ENCODE measurements around the gene NELL1. TPM values are rescaled to one million over a fixed set of nuclear protein-coding genes. Genes with fewer than 3 reads are reported as not detected.

NELL1 gene
- total RNA-seq, 4 donors from 2014 or later = not detected

- Histone ChIP-seq H3K27ac (no peak overlapping the region), H3K4me1 (no peaks in the 10 kb centered on the region), H3K36me3 (no peaks in the 10 kb centered on the region), H3K4me3 (replicated peaks in 1 of 3) (no peak overlapping the region), H3K27me3 (no peaks in the 10 kb centered on the region), H3K9me3 (no peaks in the 10 kb centered on the region)
- DNase-seq = no peak
- intact Hi-C loops (cut with DNase I) = no loop called here
- WGBS, 2 donors = 79 to 83% methylated on average over 2 of the region's 2 CpGs
- no peak for TF ChIP-seq POLR2A (IDR thresholded peaks at IDR 0.05)
- TF ChIP-seq CTCF (IDR thresholded peaks at IDR 0.05) = no peak
Observed at GRCh38 chr11:21037850-21038249, 368.5 kb downstream of the NELL1 start.

GRCh38 chr11:21038801-21039200 lies 369.4 kb downstream of the NELL1 start:
- intact Hi-C loops (cut with DNase I) = no loop called here
- H3K9me3 ChIP-seq = no peaks in the 10 kb centered on the region
- TF ChIP-seq CTCF (IDR thresholded peaks at IDR 0.05) (no peak), POLR2A (IDR thresholded peaks at IDR 0.05) (no peak)
- no peak for DNase-seq
- H3K27ac ChIP-seq = no peak overlapping the region
- H3K36me3 ChIP-seq = no peaks in the 10 kb centered on the region
- H3K4me1 ChIP-seq = no peaks in the 10 kb centered on the region
- no peak overlapping the region for H3K4me3 ChIP-seq (replicated peaks in 1 of 3)
- H3K27me3 ChIP-seq = no peaks in the 10 kb centered on the region

- Histone ChIP-seq H3K27ac (no peak overlapping the region), H3K36me3 (no peaks in the 10 kb centered on the region), H3K4me1 (no peaks in the 10 kb centered on the region), H3K4me3 (replicated peaks in 1 of 3) (no peak overlapping the region), H3K9me3 (no peaks in the 10 kb centered on the region), H3K27me3 (no peaks in the 10 kb centered on the region)
- TF ChIP-seq POLR2A (IDR thresholded peaks at IDR 0.05) = no peak
- TF ChIP-seq CTCF (IDR thresholded peaks at IDR 0.05) = no peak
- intact Hi-C loops (cut with DNase I) = no loop called here
- no peak for DNase-seq
- 87 to 90% methylated on average over 2 of the region's 2 CpGs for WGBS, 2 donors
Observed at GRCh38 chr11:21040630-21041029, 371.2 kb downstream of the NELL1 start.

- intact Hi-C loops (cut with DNase I) = no loop called here
- H3K9me3 ChIP-seq = no peaks in the 10 kb centered on the region
- H3K27ac ChIP-seq = no peak overlapping the region
- TF ChIP-seq CTCF (IDR thresholded peaks at IDR 0.05) = no peak
- no peak for TF ChIP-seq POLR2A (IDR thresholded peaks at IDR 0.05)
- H3K4me1 ChIP-seq = no peaks in the 10 kb centered on the region
- WGBS, 2 donors = 54 to 59% methylated on average over 5 of the region's 5 CpGs
- H3K36me3 ChIP-seq = no peaks in the 10 kb centered on the region
- DNase-seq = no peak
- H3K4me3 ChIP-seq (replicated peaks in 1 of 3) = no peak overlapping the region
- H3K27me3 ChIP-seq = no peaks in the 10 kb centered on the region
Observed at GRCh38 chr11:21048626-21049025, 379.2 kb downstream of the NELL1 start.

- no peaks in the 10 kb centered on the region for H3K27me3 ChIP-seq
- intact Hi-C loops (cut with DNase I) = no loop called here
- no peak overlapping the region for H3K27ac ChIP-seq
- WGBS, 2 donors = 75 to 80% methylated on average over 1 of the region's 1 CpG
- no peak for TF ChIP-seq CTCF (IDR thresholded peaks at IDR 0.05)
- TF ChIP-seq POLR2A (IDR thresholded peaks at IDR 0.05) = no peak
- H3K9me3 ChIP-seq = no peaks in the 10 kb centered on the region
- H3K4me1 ChIP-seq = no peaks in the 10 kb centered on the region
- no peak overlapping the region for H3K4me3 ChIP-seq (replicated peaks in 1 of 3)
- no peaks in the 10 kb centered on the region for H3K36me3 ChIP-seq
- DNase-seq = no peak
Observed at GRCh38 chr11:21053466-21053865, 384.1 kb downstream of the NELL1 start.
